Measurements from ENCODE around the gene TFEB.

The TFEB gene

DNA sequence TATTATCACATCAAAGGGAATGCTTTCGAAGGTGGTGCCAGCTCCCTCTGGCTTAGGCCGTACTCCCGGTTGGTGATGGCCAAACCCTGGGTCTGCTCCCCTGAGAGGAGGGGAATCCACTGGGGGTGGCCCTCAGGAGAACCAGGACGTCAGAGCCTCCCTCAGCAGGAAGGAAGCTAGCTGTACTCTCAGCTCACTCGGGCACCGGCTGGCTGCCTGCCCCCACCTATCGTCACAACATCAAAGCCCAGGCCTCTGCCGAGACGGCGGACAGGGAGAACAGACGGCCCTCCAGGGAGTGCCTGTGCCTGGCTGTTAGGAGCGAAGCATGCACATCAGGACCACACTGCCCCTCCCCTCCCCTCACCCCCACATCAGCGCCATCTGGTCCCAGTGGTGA, 20.9 kb upstream of the TFEB start:
- no peak overlapping the region for H3K4me3 ChIP-seq (ENCODE audit: low read depth, low read length)
- in situ Hi-C loops (cut with HindIII; ENCODE audit: low sequenced_read_pairs): no loop called here
- DNase-seq (ENCODE audit: low read depth, low spot score): no peak

GRCh38 chr6:41755895-41756294, 20.5 kb upstream of the TFEB start:
- in situ Hi-C loops (cut with HindIII; ENCODE audit: low sequenced_read_pairs): no loop called here

More for the DNA sequence above, 20.9 kb upstream of the TFEB start:
- TF ChIP-seq CTCF (IDR thresholded peaks at IDR 0.05; ENCODE audit: low read depth, low read length): no peak

DNA sequence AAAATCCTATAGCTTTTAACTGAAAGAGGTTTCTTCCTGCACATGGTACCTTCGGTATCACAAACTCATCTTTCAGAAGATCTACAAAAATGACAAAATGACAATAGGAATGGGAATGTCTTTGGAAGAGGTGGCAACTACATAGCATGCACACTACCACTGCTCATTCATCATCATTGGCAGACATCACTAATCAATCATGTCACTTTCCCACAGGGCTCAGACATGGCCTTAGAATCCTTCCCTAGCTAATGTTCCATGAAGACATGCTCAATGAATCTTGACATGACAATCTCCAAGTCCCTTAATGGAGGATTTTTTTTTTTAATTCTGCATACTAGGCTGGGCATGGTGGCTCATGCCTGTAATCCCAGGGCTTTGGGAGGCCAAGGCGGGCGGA, 15.0 kb upstream of the TFEB start:
- in situ Hi-C loops (cut with HindIII; ENCODE audit: low sequenced_read_pairs): no loop called here
- DNase-seq (ENCODE audit: low read depth, low spot score): no peak
- no peak for TF ChIP-seq CTCF (IDR thresholded peaks at IDR 0.05; ENCODE audit: low read depth, low read length)
- H3K4me3 ChIP-seq (ENCODE audit: low read depth, low read length): no peak overlapping the region

More at GRCh38 chr6:41755895-41756294, 20.5 kb upstream of the TFEB start:
- no peak for DNase-seq (ENCODE audit: low read depth, low spot score)
- no peak overlapping the region for H3K4me3 ChIP-seq (ENCODE audit: low read depth, low read length)
- TF ChIP-seq CTCF (IDR thresholded peaks at IDR 0.05; ENCODE audit: low read depth, low read length): no peak

- in situ Hi-C loops (cut with HindIII; ENCODE audit: low sequenced_read_pairs): no loop called here
- H3K4me3 ChIP-seq (ENCODE audit: low read depth, low read length): no peak overlapping the region
- no peak for TF ChIP-seq CTCF (IDR thresholded peaks at IDR 0.05; ENCODE audit: low read depth, low read length)
- DNase-seq (ENCODE audit: low read depth, low spot score): no peak
These were observed 13.1 kb upstream of the TFEB start for GRCh38 chr6:41748542-41748941.

DNA sequence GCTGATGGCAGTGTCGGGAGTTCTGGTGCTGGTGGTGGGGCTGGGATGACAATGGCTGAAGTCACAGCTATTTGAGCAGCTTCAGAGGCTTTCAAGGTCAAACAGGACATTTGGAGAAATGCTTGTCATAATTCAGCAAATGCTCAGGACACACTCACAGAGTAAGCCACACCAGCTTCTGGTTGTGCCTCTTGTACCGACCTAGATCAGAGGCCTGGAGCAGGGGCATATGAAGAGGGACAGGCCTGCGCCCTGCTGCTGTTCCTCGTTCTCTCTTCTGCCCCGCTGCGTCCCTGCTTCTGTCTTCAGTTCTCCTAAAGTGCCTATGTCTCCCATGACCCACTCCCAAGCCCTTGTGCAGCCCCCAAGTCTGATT, 12.7 kb upstream of the TFEB start:
- in situ Hi-C loops (cut with HindIII; ENCODE audit: low sequenced_read_pairs): no loop called here
- no peak for DNase-seq (ENCODE audit: low read depth, low spot score)
- no peak overlapping the region for H3K4me3 ChIP-seq (ENCODE audit: low read depth, low read length)
- TF ChIP-seq CTCF (IDR thresholded peaks at IDR 0.05; ENCODE audit: low read depth, low read length): no peak

GRCh38 chr6:41747256-41748101, 12.1 kb upstream of the TFEB start, which contains the start of gene PGC:
TSS of gene PGC (minus strand) at chr6:41747397. CDS start at chr6:41747334, 63 bp downstream.
- no peak within 1 kb of the TSS for H3K4me3 ChIP-seq (ENCODE audit: low read depth, low read length)
- in situ Hi-C loops (cut with HindIII; ENCODE audit: low sequenced_read_pairs): no loop called here
- no peak for DNase-seq (ENCODE audit: low read depth, low spot score)
- TF ChIP-seq CTCF (IDR thresholded peaks at IDR 0.05; ENCODE audit: low read depth, low read length): no peak

All from astrocyte of the spinal cord (primary cell).